ENCODE measurements around the gene NTN1.

DNA sequence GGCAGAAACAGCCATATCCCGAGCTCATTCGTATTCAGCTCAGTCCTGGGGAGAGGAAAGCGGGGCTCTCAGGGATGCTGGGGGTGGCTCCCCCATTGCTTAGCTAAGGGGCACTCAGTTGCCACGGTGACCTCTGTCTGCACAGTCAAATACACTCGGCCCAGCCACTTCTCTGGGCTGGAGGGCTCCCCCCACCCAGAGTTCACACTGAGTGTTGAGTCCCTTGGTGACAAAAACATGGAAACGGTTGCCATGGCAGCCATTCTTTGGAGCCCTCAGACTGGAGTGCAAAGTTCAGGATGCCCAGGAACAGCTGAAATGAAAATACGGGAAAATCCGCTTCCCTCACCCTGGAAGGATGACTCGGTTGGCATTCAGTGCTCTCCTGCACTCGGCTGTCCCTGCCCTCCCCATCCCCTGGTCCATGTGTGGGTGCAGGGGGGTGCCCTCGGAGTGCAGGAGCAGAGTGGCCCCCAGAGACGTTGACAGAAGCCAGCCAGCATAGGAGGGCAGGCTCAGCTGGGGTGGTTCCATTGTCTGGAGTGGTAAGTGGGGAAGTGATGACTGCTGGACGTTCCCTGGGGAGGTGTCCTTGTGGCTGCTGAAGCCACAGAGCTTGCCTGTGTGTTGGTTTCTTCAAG is 216.5 kb downstream of the NTN1 start:
- TF ChIP-seq, protein P1, sequence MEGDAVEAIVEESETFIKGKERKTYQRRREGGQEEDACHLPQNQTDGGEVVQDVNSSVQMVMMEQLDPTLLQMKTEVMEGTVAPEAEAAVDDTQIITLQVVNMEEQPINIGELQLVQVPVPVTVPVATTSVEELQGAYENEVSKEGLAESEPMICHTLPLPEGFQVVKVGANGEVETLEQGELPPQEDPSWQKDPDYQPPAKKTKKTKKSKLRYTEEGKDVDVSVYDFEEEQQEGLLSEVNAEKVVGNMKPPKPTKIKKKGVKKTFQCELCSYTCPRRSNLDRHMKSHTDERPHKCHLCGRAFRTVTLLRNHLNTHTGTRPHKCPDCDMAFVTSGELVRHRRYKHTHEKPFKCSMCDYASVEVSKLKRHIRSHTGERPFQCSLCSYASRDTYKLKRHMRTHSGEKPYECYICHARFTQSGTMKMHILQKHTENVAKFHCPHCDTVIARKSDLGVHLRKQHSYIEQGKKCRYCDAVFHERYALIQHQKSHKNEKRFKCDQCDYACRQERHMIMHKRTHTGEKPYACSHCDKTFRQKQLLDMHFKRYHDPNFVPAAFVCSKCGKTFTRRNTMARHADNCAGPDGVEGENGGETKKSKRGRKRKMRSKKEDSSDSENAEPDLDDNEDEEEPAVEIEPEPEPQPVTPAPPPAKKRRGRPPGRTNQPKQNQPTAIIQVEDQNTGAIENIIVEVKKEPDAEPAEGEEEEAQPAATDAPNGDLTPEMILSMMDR (IDR thresholded peaks at IDR 0.05), result no peak
- TF ChIP-seq EP300 (IDR thresholded peaks at IDR 0.05) (no peak), POLR2AphosphoS5 (IDR thresholded peaks at IDR 0.05) (no peak), POLR2A (IDR thresholded peaks at IDR 0.05) (no peak)

All from gastroesophageal sphincter (tissue), 3 donors.